Keratinocyte (primary cell): ENCODE measurements around the gene SDHAF3. TPM values are rescaled to one million over a fixed set of nuclear protein-coding genes. Genes with fewer than 3 reads are reported as not detected.

Experiments used
- DNase-seq: peaks from one replicate; pipeline ENCODE4 v3.0.0-alpha.2; 2011; ENCODE audit warnings: low read depth, missing footprints, low spot score
- FAIRE-seq: peaks from 2 replicates; lab custom pipeline; 2011; peaks lifted over from hg19 to GRCh38; lab: Jason Lieb, UNC
- H2AFZ ChIP-seq: 2 replicates; pipeline ENCODE4 v1.6.0; 2012; ENCODE audit warnings: low read length, control low read depth, inconsistent platforms; ENCODE audit not compliant: control insufficient read depth
- H3K27ac ChIP-seq: 2 replicates; pipeline ENCODE4 v1.5.1; 2011; ENCODE audit warnings: low read length; ENCODE audit not compliant: control insufficient read depth, insufficient read depth
- H3K27me3 ChIP-seq: 3 replicates; pipeline ENCODE4 v1.6.0; 2011; ENCODE audit warnings: low read length; ENCODE audit not compliant: control insufficient read depth, insufficient read depth; ENCODE audit errors: extremely low read depth
- H3K36me3 ChIP-seq, 2 experiments: 2 replicates in 1 of 2; 3 replicates in 1 of 2; pipeline ENCODE4 v1.5.1; 2011; ENCODE audit warnings: low read length in 2 of 2, mild to moderate bottlenecking in 1 of 2; ENCODE audit not compliant: control insufficient read depth in 2 of 2, insufficient read depth in 2 of 2; ENCODE audit errors: extremely low read depth in 1 of 2
- H3K4me1 ChIP-seq: 3 replicates; pipeline ENCODE4 v1.5.1; 2011; ENCODE audit warnings: low read length; ENCODE audit not compliant: control insufficient read depth, insufficient read depth; ENCODE audit errors: extremely low read depth
- H3K4me2 ChIP-seq: 3 replicates; pipeline ENCODE4 v1.6.0; 2011; ENCODE audit warnings: low read depth, low read length; ENCODE audit not compliant: control insufficient read depth, insufficient read depth; ENCODE audit errors: extremely low read depth
- H3K4me3 ChIP-seq, 3 experiments: fragments of 200-600 bp in 1 of 3; sonication (generic) in 1 of 3; 2 replicates in 2 of 3; 3 replicates in 1 of 3; pipeline ENCODE4 v1.5.1; 2011 to 2016; ENCODE audit warnings: low read length in 3 of 3, mild to moderate bottlenecking in 3 of 3, control low read depth in 2 of 3, inconsistent platforms in 1 of 3, low read depth in 1 of 3, mixed read lengths in 1 of 3, mixed run types in 1 of 3, moderate library complexity in 1 of 3; ENCODE audit not compliant: control insufficient read depth in 2 of 3, insufficient read depth in 2 of 3; ENCODE audit errors: extremely low read depth in 1 of 3
- H3K79me2 ChIP-seq: 2 replicates; pipeline ENCODE4 v1.6.0; 2012; ENCODE audit warnings: low read length; ENCODE audit not compliant: control insufficient read depth, insufficient read depth
- H3K9ac ChIP-seq: 3 replicates; pipeline ENCODE4 v1.6.0; 2011; ENCODE audit warnings: low read length; ENCODE audit not compliant: control insufficient read depth, insufficient read depth; ENCODE audit errors: extremely low read depth
- H3K9me1 ChIP-seq: 3 replicates; pipeline ENCODE4 v1.6.0; 2011; ENCODE audit warnings: low read length; ENCODE audit not compliant: control insufficient read depth, insufficient read depth; ENCODE audit errors: extremely low read depth
- H3K9me3 ChIP-seq: 2 replicates; pipeline ENCODE4 v1.5.1; 2012; ENCODE audit warnings: low read depth, low read length; ENCODE audit not compliant: control insufficient read depth
- H4K20me1 ChIP-seq: 3 replicates; pipeline ENCODE4 v1.6.0; 2011; ENCODE audit warnings: low read length; ENCODE audit not compliant: control insufficient read depth, insufficient read depth; ENCODE audit errors: extremely low read depth
- CTCF ChIP-seq, 3 experiments: IDR thresholded peaks in 1 of 3; conservative IDR thresholded peaks in 1 of 3; optimal IDR thresholded peaks in 1 of 3; 2 replicates in 2 of 3; 3 replicates in 1 of 3; pipeline versions ENCODE3 to v1.5.1; 2011; ENCODE audit warnings: low read length in 3 of 3, mild to moderate bottlenecking in 3 of 3, moderate library complexity in 2 of 3, control low read depth in 1 of 3, inconsistent platforms in 1 of 3; ENCODE audit not compliant: insufficient read depth in 2 of 3; ENCODE audit errors: extremely low read depth in 1 of 3
- EZH2 ChIP-seq: IDR thresholded peaks from one replicate; pipeline ENCODE4 v1.6.1; 2012; ENCODE audit warnings: inconsistent platforms, mild to moderate bottlenecking, low read length, moderate library complexity
- dilution Hi-C: fragments of 300-500 bp; cut with MboI; formaldehyde crosslinking; loops from one replicate; pipeline ENCODE4 v1.7.0; 2020; ENCODE audit warnings: low sequenced_read_pairs; ENCODE audit not compliant: extremely low pct_ligation_motif_present
- polyA plus RNA-seq, 5 experiments: library from polyadenylated mRNA; depleted of rRNA in 3 of 5; stranded (reverse) in 3 of 5; stranded (forward) in 1 of 5; unstranded in 1 of 5; fragments of >200 nt; gene quantifications; 1 replicate in 1 of 5; 2 replicates in 3 of 5; 3 replicates in 1 of 5; pipeline versions ENCODE4 v1.2.1 to v1.2.3, GENCODE V29; 2011 to 2012; ENCODE audit warnings: missing spikeins in 2 of 5, low read depth in 1 of 5, low replicate concordance in 1 of 5

Gene SDHAF3
- polyA plus RNA-seq, 1 donor (not counting 4 experiments of a cell fraction or from before 2014, with no cell fraction given): 32.8 TPM

DNA sequence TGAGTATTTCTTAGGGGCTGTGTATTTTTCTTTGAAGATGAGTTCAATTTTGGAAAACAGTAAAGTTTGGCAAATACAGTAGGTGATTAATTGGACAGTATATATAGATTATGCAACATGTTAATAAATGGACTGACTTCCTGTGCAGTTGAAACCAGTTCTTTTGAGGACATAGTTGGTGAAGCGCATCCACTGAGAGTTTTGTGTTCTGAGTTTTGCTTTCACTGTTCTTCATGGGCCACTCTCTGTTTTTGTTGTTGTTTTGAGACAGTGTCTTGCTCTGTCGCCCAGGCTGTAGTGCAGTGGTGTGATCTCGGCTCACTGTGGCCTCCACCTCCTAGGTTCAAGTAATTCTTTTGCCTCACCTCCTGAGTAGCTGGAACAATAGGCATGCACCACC lies 109.0 kb downstream of the SDHAF3 start:
- H3K9ac ChIP-seq: no peak overlapping the region
- TF ChIP-seq CTCF (optimal IDR thresholded peaks at IDR 0.05 in 1 of 3, IDR thresholded peaks at IDR 0.05 in 1 of 3, conservative IDR thresholded peaks at IDR 0.05 in 1 of 3; ENCODE audit: extremely low read depth in 1 of 3, insufficient read depth in 2 of 3, low read length in 3 of 3): no peak
- TF ChIP-seq EZH2: no peak
- DNase-seq (no peak), FAIRE-seq (no peak)
- no peaks in the 10 kb centered on the region for H3K79me2 ChIP-seq
- no peak overlapping the region for H3K27ac ChIP-seq
- no peak overlapping the region for H3K4me2 ChIP-seq
- H3K27me3 ChIP-seq: no peaks in the 10 kb centered on the region
- dilution Hi-C loops: no loop called here
- no peak overlapping the region for H3K4me3 ChIP-seq
- H3K36me3 ChIP-seq: no peaks in the 10 kb centered on the region
- H4K20me1 ChIP-seq: no peaks in the 10 kb centered on the region
- H3K9me3 ChIP-seq: no peaks in the 10 kb centered on the region
- no peaks in the 10 kb centered on the region for H3K4me1 ChIP-seq
- no peaks in the 10 kb centered on the region for H3K9me1 ChIP-seq
- no peak overlapping the region for H2AFZ ChIP-seq

Other genes with a start within 250 kb of the SDHAF3 start
- gene DLX6, start 112.1 kb upstream of the SDHAF3 start, polyA plus RNA-seq: 0.05 TPM in 1 of 3 replicates, not detected in the others
- 0.67 to 2.3 TPM (median 0.83 TPM) in 3 replicates for gene DLX5, start 92.9 kb upstream of the SDHAF3 start, polyA plus RNA-seq